DND-41 (cell line): ENCODE results near the gene RIPOR2.

ENCODE experiments used
- EZH2 ChIP-seq: IDR thresholded peaks from 3 replicates; pipeline ENCODE4 v1.6.1; 2012; ENCODE audit warnings: borderline replicate concordance, low read depth, mild to moderate bottlenecking, moderate library complexity, low read length, inconsistent platforms; ENCODE audit not compliant: severe bottlenecking
- TF ChIP-seq, protein P1 (sequence below): IDR thresholded peaks from 2 replicates; pipeline ENCODE4 v1.5.1; 2012; ENCODE audit warnings: borderline replicate concordance, low read length, moderate library complexity, mild to moderate bottlenecking; ENCODE audit not compliant: poor library complexity, severe bottlenecking; ENCODE audit errors: extremely low read depth

DNA sequence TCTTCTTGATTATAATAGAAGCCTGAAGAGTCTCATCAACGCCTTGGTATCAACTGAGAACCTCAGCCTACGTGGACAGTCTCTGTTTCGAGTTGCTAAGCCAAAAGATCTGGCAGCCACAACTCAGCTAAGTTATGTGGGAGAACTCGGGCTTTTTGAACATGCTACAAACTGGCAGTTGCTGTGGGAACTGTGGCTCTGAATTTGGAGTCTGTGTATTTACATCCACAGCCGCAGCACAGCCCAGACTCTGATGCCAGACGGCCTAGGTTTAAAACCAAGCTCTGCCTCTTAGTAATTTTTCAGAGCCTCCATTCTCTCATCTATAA lies 35.8 kb downstream of the RIPOR2 start:
- TF ChIP-seq, protein P1, sequence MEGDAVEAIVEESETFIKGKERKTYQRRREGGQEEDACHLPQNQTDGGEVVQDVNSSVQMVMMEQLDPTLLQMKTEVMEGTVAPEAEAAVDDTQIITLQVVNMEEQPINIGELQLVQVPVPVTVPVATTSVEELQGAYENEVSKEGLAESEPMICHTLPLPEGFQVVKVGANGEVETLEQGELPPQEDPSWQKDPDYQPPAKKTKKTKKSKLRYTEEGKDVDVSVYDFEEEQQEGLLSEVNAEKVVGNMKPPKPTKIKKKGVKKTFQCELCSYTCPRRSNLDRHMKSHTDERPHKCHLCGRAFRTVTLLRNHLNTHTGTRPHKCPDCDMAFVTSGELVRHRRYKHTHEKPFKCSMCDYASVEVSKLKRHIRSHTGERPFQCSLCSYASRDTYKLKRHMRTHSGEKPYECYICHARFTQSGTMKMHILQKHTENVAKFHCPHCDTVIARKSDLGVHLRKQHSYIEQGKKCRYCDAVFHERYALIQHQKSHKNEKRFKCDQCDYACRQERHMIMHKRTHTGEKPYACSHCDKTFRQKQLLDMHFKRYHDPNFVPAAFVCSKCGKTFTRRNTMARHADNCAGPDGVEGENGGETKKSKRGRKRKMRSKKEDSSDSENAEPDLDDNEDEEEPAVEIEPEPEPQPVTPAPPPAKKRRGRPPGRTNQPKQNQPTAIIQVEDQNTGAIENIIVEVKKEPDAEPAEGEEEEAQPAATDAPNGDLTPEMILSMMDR: no peak
- no peak for TF ChIP-seq EZH2
